Measurements from ENCODE around the gene PIN1.

DNA sequence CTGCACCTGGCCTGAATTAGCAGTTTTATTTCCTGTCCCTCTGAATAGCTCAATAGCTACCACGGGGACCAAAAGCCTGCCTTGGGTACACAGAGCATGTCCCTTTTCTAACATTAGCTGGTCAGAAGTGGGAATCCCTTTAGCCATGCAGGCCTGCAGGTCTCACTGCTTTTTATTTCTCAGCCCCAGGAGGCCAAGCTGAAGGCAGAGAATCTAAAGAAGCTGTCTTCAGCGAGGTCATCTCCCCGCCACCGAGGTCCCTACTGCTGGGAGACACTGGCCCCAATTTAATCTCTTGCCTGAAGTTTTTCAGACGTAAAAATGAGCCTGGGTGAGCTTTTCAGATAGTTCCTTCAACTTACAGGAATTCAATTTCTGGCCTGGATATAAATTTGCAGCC, 40.7 kb downstream of the PIN1 start:
- TF ChIP-seq, protein P1, sequence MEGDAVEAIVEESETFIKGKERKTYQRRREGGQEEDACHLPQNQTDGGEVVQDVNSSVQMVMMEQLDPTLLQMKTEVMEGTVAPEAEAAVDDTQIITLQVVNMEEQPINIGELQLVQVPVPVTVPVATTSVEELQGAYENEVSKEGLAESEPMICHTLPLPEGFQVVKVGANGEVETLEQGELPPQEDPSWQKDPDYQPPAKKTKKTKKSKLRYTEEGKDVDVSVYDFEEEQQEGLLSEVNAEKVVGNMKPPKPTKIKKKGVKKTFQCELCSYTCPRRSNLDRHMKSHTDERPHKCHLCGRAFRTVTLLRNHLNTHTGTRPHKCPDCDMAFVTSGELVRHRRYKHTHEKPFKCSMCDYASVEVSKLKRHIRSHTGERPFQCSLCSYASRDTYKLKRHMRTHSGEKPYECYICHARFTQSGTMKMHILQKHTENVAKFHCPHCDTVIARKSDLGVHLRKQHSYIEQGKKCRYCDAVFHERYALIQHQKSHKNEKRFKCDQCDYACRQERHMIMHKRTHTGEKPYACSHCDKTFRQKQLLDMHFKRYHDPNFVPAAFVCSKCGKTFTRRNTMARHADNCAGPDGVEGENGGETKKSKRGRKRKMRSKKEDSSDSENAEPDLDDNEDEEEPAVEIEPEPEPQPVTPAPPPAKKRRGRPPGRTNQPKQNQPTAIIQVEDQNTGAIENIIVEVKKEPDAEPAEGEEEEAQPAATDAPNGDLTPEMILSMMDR (IDR thresholded peaks at IDR 0.05), result no peak
- TF ChIP-seq ATF2 (CRISPR knock-in tag; IDR thresholded peaks at IDR 0.05; ENCODE audit: borderline replicate concordance, low read depth) (no peak), ZNF671 (CRISPR knock-in tag; IDR thresholded peaks at IDR 0.05) (no peak), USF2 (CRISPR knock-in tag; IDR thresholded peaks at IDR 0.05) (no peak), PRRX2 (CRISPR knock-in tag; IDR thresholded peaks at IDR 0.05) (no peak), SP1 (CRISPR knock-in tag; conservative IDR thresholded peaks at IDR 0.05) (no peak), MLX (CRISPR knock-in tag; IDR thresholded peaks at IDR 0.05) (no peak)
